Fibroblast of the aortic adventitia (primary cell): ENCODE measurements around the gene SMC5. TPM values are rescaled to one million over a fixed set of nuclear protein-coding genes. Genes with fewer than 3 reads are reported as not detected.

Experiments
- DNase-seq: peaks from one replicate; pipeline ENCODE4 v3.0.0-alpha.2; 2010; ENCODE audit warnings: low read depth
- H3K4me3 ChIP-seq: 2 replicates; pipeline ENCODE4 v1.5.1; 2011; ENCODE audit warnings: low read depth, mild to moderate bottlenecking, control low read depth, low read length, moderate library complexity
- CTCF ChIP-seq: IDR thresholded peaks from 2 replicates; pipeline ENCODE4 v1.5.1; 2011; ENCODE audit warnings: mild to moderate bottlenecking, low read length, control low read depth, inconsistent platforms; ENCODE audit not compliant: insufficient read depth
- total RNA-seq: library from RNA; depleted of rRNA; stranded (reverse); fragments of >200 nt; gene quantifications from 2 replicates; pipeline ENCODE4 v1.2.3, GENCODE V29; 2012; ENCODE audit warnings: low replicate concordance

SMC5 gene
- total RNA-seq, 1 donor: 38.8 TPM

- TF ChIP-seq CTCF: peak; percentile 50
- no peak overlapping the region for H3K4me3 ChIP-seq
- peak; percentile 74 for DNase-seq
These were observed 81.8 kb downstream of the SMC5 start for GRCh38 chr9:70340572-70340971.

- DNase-seq: no peak
- no peak for TF ChIP-seq CTCF
- no peak overlapping the region for H3K4me3 ChIP-seq
These were observed 88.3 kb downstream of the SMC5 start for GRCh38 chr9:70347046-70347445.

DNA sequence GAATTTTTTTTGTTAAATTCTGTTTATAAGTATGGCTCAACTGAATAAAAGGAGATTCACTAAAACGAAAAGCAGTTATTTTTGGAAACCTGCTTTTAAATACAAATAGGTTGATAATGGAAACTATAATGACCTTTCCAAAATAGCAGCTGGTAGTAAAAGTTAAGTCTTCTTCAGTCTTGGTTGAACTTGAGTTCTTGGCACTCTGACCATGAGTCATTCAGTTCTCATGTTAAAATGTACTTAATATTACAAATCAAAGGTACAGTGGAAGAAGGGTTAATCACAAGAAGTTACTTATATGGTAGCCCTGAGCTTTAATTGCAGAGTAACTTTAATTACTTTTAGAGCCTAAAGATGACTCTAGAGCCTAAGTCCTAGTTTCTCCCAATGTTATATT is 93.6 kb downstream of the SMC5 start:
- DNase-seq: peak; percentile 73
- H3K4me3 ChIP-seq: no peak overlapping the region
- no peak for TF ChIP-seq CTCF

DNA sequence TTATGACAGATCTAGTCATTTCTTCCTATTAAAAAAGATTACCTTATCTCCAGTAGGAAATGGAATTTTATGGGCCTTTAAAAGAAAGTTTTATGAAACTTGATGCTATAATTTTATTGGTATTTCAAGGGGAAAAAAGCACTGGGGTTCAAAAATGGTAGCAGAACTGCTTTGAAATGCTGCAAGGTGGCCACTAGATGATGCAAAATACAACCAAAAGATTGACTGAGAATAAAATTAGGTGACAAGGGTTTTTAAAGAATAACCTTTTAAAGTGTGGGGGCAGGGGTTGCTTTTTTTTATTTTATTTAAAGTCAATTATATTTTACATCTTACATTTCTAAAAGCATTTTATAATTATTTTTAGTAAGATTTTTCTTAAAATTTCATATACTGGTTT is 94.0 kb downstream of the SMC5 start:
- no peak overlapping the region for H3K4me3 ChIP-seq
- TF ChIP-seq CTCF: peak; percentile 73
- DNase-seq: peak; percentile 58

DNA sequence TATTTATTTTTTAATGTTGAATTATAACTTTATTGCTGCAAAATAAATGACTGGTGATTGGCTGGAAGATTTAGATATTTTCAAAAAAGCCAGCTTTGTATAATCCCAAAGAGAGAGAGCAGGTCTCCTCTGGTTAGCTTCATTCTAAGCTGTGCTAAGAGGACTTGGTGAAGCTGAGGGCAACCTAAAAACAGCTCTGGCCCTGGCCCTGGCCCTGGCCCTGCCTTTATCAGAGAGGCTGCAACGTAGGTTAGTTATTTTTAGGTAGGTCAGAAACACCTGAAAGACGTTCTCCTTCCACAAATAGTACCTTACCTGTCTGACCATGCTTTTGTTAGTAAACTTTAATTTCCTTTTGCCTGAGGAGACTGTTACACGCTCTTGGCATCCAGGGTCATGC is 97.0 kb downstream of the SMC5 start:
- TF ChIP-seq CTCF: no peak
- no peak for DNase-seq
- H3K4me3 ChIP-seq: no peak overlapping the region

GRCh38 chr9:70362952-70363351 is 104.2 kb downstream of the SMC5 start:
- TF ChIP-seq CTCF: no peak
- H3K4me3 ChIP-seq: no peak overlapping the region
- DNase-seq: peak; percentile 16

DNA sequence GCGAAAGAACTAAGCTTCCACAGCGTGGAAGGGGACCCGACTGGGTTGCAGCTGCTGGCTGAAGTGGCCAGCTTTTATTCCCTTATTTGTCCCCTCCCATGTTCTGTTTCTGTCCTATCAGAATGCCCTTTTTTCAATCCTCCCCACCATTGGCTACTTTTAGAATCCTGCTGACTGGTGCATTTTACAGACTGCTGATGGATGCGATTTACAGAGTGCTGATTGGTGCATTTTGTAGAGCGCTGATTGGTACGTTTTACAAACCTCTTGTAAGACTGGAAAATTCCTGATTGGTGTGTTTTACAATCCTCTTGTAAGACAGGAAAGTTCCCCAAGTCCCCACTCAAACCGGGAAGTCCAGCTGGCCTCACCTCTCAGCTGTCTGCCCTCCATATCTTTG is 105.0 kb downstream of the SMC5 start:
- no peak overlapping the region for H3K4me3 ChIP-seq
- no peak for TF ChIP-seq CTCF
- no peak for DNase-seq
